HL-60 (cell line): ENCODE results near the gene IL1RAPL2.

Source experiments
- DNase-seq, 2 experiments: peaks; one replicate each; pipeline ENCODE4 v3.0.0-alpha.2; 2010 to 2020; ENCODE audit warnings: low read depth in 1 of 2, low spot score in 1 of 2
- H3K27ac ChIP-seq: fragments of 250-450 bp; sonication (Bioruptor Pico); replicated peaks from 2 replicates; pipeline ENCODE4 v1.5.1; 2020; ENCODE audit warnings: mild to moderate bottlenecking, moderate library complexity
- H3K27me3 ChIP-seq: fragments of 250-450 bp; sonication (Bioruptor Pico); 2 replicates; pipeline ENCODE4 v1.5.1; 2021; ENCODE audit warnings: mild to moderate bottlenecking, moderate library complexity; ENCODE audit not compliant: insufficient read depth, poor library complexity, severe bottlenecking
- H3K4me3 ChIP-seq: replicated peaks from 2 replicates; pipeline ENCODE4 v1.5.1; 2011; ENCODE audit warnings: mild to moderate bottlenecking, control low read depth, low read length; ENCODE audit not compliant: insufficient read depth
- GABPA ChIP-seq: IDR thresholded peaks from 2 replicates; pipeline ENCODE4 v1.6.1; 2012; ENCODE audit warnings: low read depth
- POLR2AphosphoS5 ChIP-seq: IDR thresholded peaks from 2 replicates; pipeline ENCODE4 v1.6.1; 2012; ENCODE audit warnings: low read depth
- SPI1 ChIP-seq: IDR thresholded peaks from 2 replicates; pipeline ENCODE4 v1.6.1; 2012; ENCODE audit warnings: low read depth, mild to moderate bottlenecking, borderline replicate concordance
- TF ChIP-seq, protein P1 (sequence below): IDR thresholded peaks from 2 replicates; pipeline ENCODE4 v1.6.1; 2012; ENCODE audit warnings: low read depth; ENCODE audit not compliant: insufficient replicate concordance
- TF ChIP-seq, protein P2 (sequence below): IDR thresholded peaks from one replicate; pipeline ENCODE4 v1.5.1; 2011; ENCODE audit warnings: low read length, control low read depth, inconsistent platforms; ENCODE audit not compliant: insufficient read depth

Gene IL1RAPL2

DNA sequence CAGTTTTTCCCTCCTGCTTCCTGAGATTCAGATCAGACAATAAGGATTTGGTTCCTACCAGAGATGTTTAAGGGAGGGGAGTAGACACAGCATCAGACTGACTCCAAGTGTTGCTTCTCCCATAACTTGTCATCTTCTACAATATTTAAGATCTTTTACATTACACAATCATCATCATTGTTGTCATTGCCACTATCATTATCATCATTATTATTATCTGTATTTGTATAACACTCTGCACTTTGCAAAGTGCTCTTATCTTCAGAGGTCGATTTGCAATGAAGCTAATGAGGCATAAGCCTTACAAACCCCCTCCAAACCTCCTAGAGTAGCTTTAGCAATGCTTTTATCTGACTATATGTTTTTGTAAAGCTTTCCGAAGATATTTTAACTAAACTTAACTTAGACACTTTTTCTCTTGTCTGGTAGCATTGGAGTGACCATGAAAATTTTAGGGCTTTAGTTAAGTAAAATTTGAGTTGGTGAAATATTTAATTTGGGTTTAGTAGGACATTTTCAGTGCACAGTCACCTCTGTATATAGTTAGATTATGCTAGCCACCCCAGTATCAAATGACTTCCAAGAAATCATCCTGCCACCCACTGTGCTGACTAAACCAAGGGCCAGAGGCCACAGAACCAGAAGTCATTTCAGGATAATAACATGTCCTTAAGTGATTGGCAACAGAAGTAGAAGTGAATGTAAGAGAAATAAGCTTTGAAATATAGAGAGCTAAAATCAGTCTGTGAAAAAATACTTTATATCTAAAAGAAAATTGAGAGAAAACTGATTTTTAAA is 1132.2 kb downstream of the IL1RAPL2 start:
- Histone ChIP-seq H3K4me3 (no peak overlapping the region), H3K27me3 (no peaks in the 10 kb centered on the region)
- TF ChIP-seq, protein P1, sequence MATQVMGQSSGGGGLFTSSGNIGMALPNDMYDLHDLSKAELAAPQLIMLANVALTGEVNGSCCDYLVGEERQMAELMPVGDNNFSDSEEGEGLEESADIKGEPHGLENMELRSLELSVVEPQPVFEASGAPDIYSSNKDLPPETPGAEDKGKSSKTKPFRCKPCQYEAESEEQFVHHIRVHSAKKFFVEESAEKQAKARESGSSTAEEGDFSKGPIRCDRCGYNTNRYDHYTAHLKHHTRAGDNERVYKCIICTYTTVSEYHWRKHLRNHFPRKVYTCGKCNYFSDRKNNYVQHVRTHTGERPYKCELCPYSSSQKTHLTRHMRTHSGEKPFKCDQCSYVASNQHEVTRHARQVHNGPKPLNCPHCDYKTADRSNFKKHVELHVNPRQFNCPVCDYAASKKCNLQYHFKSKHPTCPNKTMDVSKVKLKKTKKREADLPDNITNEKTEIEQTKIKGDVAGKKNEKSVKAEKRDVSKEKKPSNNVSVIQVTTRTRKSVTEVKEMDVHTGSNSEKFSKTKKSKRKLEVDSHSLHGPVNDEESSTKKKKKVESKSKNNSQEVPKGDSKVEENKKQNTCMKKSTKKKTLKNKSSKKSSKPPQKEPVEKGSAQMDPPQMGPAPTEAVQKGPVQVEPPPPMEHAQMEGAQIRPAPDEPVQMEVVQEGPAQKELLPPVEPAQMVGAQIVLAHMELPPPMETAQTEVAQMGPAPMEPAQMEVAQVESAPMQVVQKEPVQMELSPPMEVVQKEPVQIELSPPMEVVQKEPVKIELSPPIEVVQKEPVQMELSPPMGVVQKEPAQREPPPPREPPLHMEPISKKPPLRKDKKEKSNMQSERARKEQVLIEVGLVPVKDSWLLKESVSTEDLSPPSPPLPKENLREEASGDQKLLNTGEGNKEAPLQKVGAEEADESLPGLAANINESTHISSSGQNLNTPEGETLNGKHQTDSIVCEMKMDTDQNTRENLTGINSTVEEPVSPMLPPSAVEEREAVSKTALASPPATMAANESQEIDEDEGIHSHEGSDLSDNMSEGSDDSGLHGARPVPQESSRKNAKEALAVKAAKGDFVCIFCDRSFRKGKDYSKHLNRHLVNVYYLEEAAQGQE: no peak
- TF ChIP-seq GABPA (no peak), POLR2AphosphoS5 (no peak)

DNA sequence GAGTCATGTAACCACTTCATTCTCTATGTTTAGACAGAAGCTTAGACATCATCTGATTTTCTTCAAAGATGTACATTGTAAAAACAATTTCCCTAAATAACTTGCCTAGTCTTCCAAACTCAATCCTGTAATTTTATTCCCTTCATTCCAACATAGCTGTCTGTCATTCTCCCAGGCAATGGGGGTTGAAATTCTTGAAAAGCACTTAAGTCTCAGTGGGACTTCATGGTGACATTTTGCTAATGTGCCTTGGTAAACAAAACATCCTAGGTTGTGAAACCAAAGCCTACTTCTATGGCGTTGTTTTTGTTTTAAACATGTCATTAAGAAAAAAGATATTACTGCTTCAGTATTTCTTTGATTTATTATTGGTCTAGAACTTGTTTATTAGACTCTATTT is 1134.3 kb downstream of the IL1RAPL2 start:
- no peak for TF ChIP-seq POLR2AphosphoS5
- TF ChIP-seq SPI1: no peak
- no peak for TF ChIP-seq GABPA
- TF ChIP-seq, protein P2, sequence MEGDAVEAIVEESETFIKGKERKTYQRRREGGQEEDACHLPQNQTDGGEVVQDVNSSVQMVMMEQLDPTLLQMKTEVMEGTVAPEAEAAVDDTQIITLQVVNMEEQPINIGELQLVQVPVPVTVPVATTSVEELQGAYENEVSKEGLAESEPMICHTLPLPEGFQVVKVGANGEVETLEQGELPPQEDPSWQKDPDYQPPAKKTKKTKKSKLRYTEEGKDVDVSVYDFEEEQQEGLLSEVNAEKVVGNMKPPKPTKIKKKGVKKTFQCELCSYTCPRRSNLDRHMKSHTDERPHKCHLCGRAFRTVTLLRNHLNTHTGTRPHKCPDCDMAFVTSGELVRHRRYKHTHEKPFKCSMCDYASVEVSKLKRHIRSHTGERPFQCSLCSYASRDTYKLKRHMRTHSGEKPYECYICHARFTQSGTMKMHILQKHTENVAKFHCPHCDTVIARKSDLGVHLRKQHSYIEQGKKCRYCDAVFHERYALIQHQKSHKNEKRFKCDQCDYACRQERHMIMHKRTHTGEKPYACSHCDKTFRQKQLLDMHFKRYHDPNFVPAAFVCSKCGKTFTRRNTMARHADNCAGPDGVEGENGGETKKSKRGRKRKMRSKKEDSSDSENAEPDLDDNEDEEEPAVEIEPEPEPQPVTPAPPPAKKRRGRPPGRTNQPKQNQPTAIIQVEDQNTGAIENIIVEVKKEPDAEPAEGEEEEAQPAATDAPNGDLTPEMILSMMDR: no peak
- TF ChIP-seq, protein P1: no peak
- H3K27me3 ChIP-seq: no peaks in the 10 kb centered on the region
- DNase-seq: no peak
- H3K27ac ChIP-seq: no peak overlapping the region
- no peak overlapping the region for H3K4me3 ChIP-seq

More for the DNA sequence above, 1132.2 kb downstream of the IL1RAPL2 start:
- no peak overlapping the region for H3K27ac ChIP-seq
- no peak for DNase-seq

DNA sequence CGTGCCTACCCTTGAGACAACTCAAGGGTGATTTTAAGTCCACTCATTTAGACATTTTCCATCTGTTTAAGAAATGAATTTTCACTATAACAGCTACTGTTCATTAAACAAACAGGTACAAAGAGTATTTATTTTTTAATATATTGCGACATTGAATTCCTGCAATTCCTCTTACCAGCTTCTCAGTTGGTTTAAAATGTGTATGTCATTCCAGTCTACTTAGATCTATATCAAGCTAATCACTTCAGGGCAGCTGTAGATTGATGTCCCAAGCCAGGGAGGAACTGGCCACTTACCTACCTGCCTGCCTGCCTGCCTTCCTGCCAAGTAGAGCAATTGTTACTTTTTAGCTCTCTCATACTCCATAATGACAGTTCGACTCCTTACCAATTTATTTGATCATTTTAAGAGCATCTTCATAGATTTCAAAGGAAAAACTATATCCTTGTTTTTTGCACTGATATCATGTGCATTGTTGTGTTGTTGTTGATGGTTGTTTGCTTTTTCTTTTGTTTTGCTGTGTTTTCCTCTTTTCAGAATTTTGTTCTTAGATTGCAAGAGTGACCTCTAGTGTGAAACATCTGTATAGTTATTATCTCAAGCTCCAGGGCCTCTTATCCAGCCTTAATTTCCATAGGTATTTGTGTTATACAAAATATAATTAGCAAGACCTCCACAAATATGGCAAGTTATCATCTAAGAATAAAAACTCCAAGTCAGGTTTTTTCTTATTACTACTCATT is 1135.5 kb downstream of the IL1RAPL2 start:
- H3K27me3 ChIP-seq: no peaks in the 10 kb centered on the region
- no peak overlapping the region for H3K4me3 ChIP-seq
- H3K27ac ChIP-seq: no peak overlapping the region
- TF ChIP-seq SPI1: no peak
- TF ChIP-seq, protein P1: no peak
- TF ChIP-seq, protein P2: no peak
- no peak for TF ChIP-seq GABPA
- TF ChIP-seq POLR2AphosphoS5: no peak
- no peak for DNase-seq
